Measurements from ENCODE around the gene PRM1. TPM values are rescaled to one million over a fixed set of nuclear protein-coding genes. Genes with fewer than 3 reads are reported as not detected.

Gene PRM1
- total RNA-seq, 1 donor from 2014 or later, result not detected

GRCh38 chr16:11253009-11253994 is 27.8 kb downstream of the PRM1 start:
- Histone ChIP-seq H3K9me3 (ENCODE audit: control insufficient read depth in 3 of 3, low read length in 3 of 3) (no peaks in the 10 kb centered on the region), H3K4me3 (ENCODE audit: low read length in 3 of 3) (no peak overlapping the region), H3K36me3 (ENCODE audit: control insufficient read depth in 3 of 3, insufficient read depth in 3 of 3, low read length in 3 of 3) (no peaks in the 10 kb centered on the region), H3K27me3 (ENCODE audit: control insufficient read depth in 3 of 3, insufficient read depth in 3 of 3, low read length in 3 of 3) (no peaks in the 10 kb centered on the region), H3K9ac (ENCODE audit: low read depth in 1 of 3, low read length in 3 of 3) (peak overlapping the region in 1 of 3 donors; percentile 29), H3K27ac (ENCODE audit: low read depth, low read length) (no peak overlapping the region), H3K4me1 (ENCODE audit: control insufficient read depth in 3 of 3, insufficient read depth in 3 of 3, low read length in 3 of 3) (peaks cover 13 to 22% (median 18%) of the 10 kb centered on the region in 3 donors)

- Histone ChIP-seq H3K36me3 (ENCODE audit: control insufficient read depth in 3 of 3, insufficient read depth in 3 of 3, low read length in 3 of 3) (no peaks in the 10 kb centered on the region), H3K27ac (ENCODE audit: low read depth, low read length) (no peak overlapping the region), H3K27me3 (ENCODE audit: control insufficient read depth in 3 of 3, insufficient read depth in 3 of 3, low read length in 3 of 3) (no peaks in the 10 kb centered on the region), H3K4me1 (ENCODE audit: control insufficient read depth in 3 of 3, insufficient read depth in 3 of 3, low read length in 3 of 3) (peaks cover 13 to 21% (median 15%) of the 10 kb centered on the region in 3 donors), H3K9ac (ENCODE audit: low read depth in 1 of 3, low read length in 3 of 3) (no peak overlapping the region), H3K9me3 (ENCODE audit: control insufficient read depth in 3 of 3, low read length in 3 of 3) (no peaks in the 10 kb centered on the region), H3K4me3 (ENCODE audit: low read length in 3 of 3) (no peak overlapping the region)
These were observed 28.6 kb downstream of the PRM1 start for GRCh38 chr16:11252482-11252931.

GRCh38 chr16:11251525-11252481 is 29.3 kb downstream of the PRM1 start:
- H3K27me3 ChIP-seq (ENCODE audit: control insufficient read depth in 3 of 3, insufficient read depth in 3 of 3, low read length in 3 of 3), result no peaks in the 10 kb centered on the region
- no peaks in the 10 kb centered on the region for H3K9me3 ChIP-seq (ENCODE audit: control insufficient read depth in 3 of 3, low read length in 3 of 3)
- no peaks in the 10 kb centered on the region for H3K36me3 ChIP-seq (ENCODE audit: control insufficient read depth in 3 of 3, insufficient read depth in 3 of 3, low read length in 3 of 3)
- no peak overlapping the region for H3K27ac ChIP-seq (ENCODE audit: low read depth, low read length)
- H3K4me3 ChIP-seq (ENCODE audit: low read length in 3 of 3), result no peak overlapping the region
- no peak overlapping the region for H3K9ac ChIP-seq (ENCODE audit: low read depth in 1 of 3, low read length in 3 of 3)
- peaks cover 6 to 14% (median 8%) of the 10 kb centered on the region in 3 donors for H3K4me1 ChIP-seq (ENCODE audit: control insufficient read depth in 3 of 3, insufficient read depth in 3 of 3, low read length in 3 of 3)

- no peak overlapping the region for H3K27ac ChIP-seq (ENCODE audit: low read depth, low read length)
- no peak overlapping the region for H3K9ac ChIP-seq (ENCODE audit: low read depth in 1 of 3, low read length in 3 of 3)
- no peak overlapping the region for H3K4me3 ChIP-seq (ENCODE audit: low read length in 3 of 3)
- peaks cover 5 to 12% (median 7%) of the 10 kb centered on the region in 3 donors for H3K4me1 ChIP-seq (ENCODE audit: control insufficient read depth in 3 of 3, insufficient read depth in 3 of 3, low read length in 3 of 3)
- H3K36me3 ChIP-seq (ENCODE audit: control insufficient read depth in 3 of 3, insufficient read depth in 3 of 3, low read length in 3 of 3), result no peaks in the 10 kb centered on the region
- no peaks in the 10 kb centered on the region for H3K9me3 ChIP-seq (ENCODE audit: control insufficient read depth in 3 of 3, low read length in 3 of 3)
- H3K27me3 ChIP-seq (ENCODE audit: control insufficient read depth in 3 of 3, insufficient read depth in 3 of 3, low read length in 3 of 3), result no peaks in the 10 kb centered on the region
These were observed 30.2 kb downstream of the PRM1 start for GRCh38 chr16:11250786-11251524.

- Histone ChIP-seq H3K9me3 (ENCODE audit: control insufficient read depth in 3 of 3, low read length in 3 of 3) (no peaks in the 10 kb centered on the region), H3K4me3 (ENCODE audit: low read length in 3 of 3) (no peak overlapping the region), H3K4me1 (ENCODE audit: control insufficient read depth in 3 of 3, insufficient read depth in 3 of 3, low read length in 3 of 3) (peaks cover 5 to 12% (median 7%) of the 10 kb centered on the region in 3 donors), H3K27me3 (ENCODE audit: control insufficient read depth in 3 of 3, insufficient read depth in 3 of 3, low read length in 3 of 3) (no peaks in the 10 kb centered on the region), H3K36me3 (ENCODE audit: control insufficient read depth in 3 of 3, insufficient read depth in 3 of 3, low read length in 3 of 3) (no peaks in the 10 kb centered on the region), H3K9ac (ENCODE audit: low read depth in 1 of 3, low read length in 3 of 3) (no peak overlapping the region), H3K27ac (ENCODE audit: low read depth, low read length) (no peak overlapping the region)
These were observed 30.9 kb downstream of the PRM1 start for GRCh38 chr16:11250091-11250785.

- no peak overlapping the region for H3K9ac ChIP-seq (ENCODE audit: low read depth in 1 of 3, low read length in 3 of 3)
- no peaks in the 10 kb centered on the region for H3K27me3 ChIP-seq (ENCODE audit: control insufficient read depth in 3 of 3, insufficient read depth in 3 of 3, low read length in 3 of 3)
- no peaks in the 10 kb centered on the region for H3K9me3 ChIP-seq (ENCODE audit: control insufficient read depth in 3 of 3, low read length in 3 of 3)
- no peak overlapping the region for H3K4me3 ChIP-seq (ENCODE audit: low read length in 3 of 3)
- no peak overlapping the region for H3K27ac ChIP-seq (ENCODE audit: low read depth, low read length)
- H3K36me3 ChIP-seq (ENCODE audit: control insufficient read depth in 3 of 3, insufficient read depth in 3 of 3, low read length in 3 of 3), result no peaks in the 10 kb centered on the region
- peaks cover under 1 to 6% (median 5%) of the 10 kb centered on the region in 3 donors for H3K4me1 ChIP-seq (ENCODE audit: control insufficient read depth in 3 of 3, insufficient read depth in 3 of 3, low read length in 3 of 3)
These were observed 31.7 kb downstream of the PRM1 start for GRCh38 chr16:11249233-11250061.

GRCh38 chr16:11248133-11248532 is 33.0 kb downstream of the PRM1 start:
- Histone ChIP-seq H3K27ac (ENCODE audit: low read depth, low read length) (no peak overlapping the region), H3K9ac (ENCODE audit: low read depth in 1 of 3, low read length in 3 of 3) (no peak overlapping the region), H3K27me3 (ENCODE audit: control insufficient read depth in 3 of 3, insufficient read depth in 3 of 3, low read length in 3 of 3) (no peaks in the 10 kb centered on the region), H3K4me3 (ENCODE audit: low read length in 3 of 3) (no peak overlapping the region), H3K4me1 (ENCODE audit: control insufficient read depth in 3 of 3, insufficient read depth in 3 of 3, low read length in 3 of 3) (peaks cover 0 to 2% (median 0%) of the 10 kb centered on the region in 3 donors), H3K9me3 (ENCODE audit: control insufficient read depth in 3 of 3, low read length in 3 of 3) (no peaks in the 10 kb centered on the region), H3K36me3 (ENCODE audit: control insufficient read depth in 3 of 3, insufficient read depth in 3 of 3, low read length in 3 of 3) (no peaks in the 10 kb centered on the region)

- Histone ChIP-seq H3K36me3 (ENCODE audit: control insufficient read depth in 3 of 3, insufficient read depth in 3 of 3, low read length in 3 of 3) (no peaks in the 10 kb centered on the region), H3K27ac (ENCODE audit: low read depth, low read length) (no peak overlapping the region), H3K4me1 (ENCODE audit: control insufficient read depth in 3 of 3, insufficient read depth in 3 of 3, low read length in 3 of 3) (peaks cover 0 to under 1% (median 0%) of the 10 kb centered on the region in 3 donors), H3K9ac (ENCODE audit: low read depth in 1 of 3, low read length in 3 of 3) (no peak overlapping the region), H3K9me3 (ENCODE audit: control insufficient read depth in 3 of 3, low read length in 3 of 3) (no peaks in the 10 kb centered on the region), H3K27me3 (ENCODE audit: control insufficient read depth in 3 of 3, insufficient read depth in 3 of 3, low read length in 3 of 3) (no peaks in the 10 kb centered on the region), H3K4me3 (ENCODE audit: low read length in 3 of 3) (no peak overlapping the region)
These were observed 35.1 kb downstream of the PRM1 start for GRCh38 chr16:11245988-11246387.

All from skeletal muscle tissue (tissue), 4 donors.